ENCODE results near the gene AMPD3. TPM values are rescaled to one million over a fixed set of nuclear protein-coding genes. Genes with fewer than 3 reads are reported as not detected.

The AMPD3 gene
- total RNA-seq, 1 experiment from 2014 or later: 12.5 TPM

DNA sequence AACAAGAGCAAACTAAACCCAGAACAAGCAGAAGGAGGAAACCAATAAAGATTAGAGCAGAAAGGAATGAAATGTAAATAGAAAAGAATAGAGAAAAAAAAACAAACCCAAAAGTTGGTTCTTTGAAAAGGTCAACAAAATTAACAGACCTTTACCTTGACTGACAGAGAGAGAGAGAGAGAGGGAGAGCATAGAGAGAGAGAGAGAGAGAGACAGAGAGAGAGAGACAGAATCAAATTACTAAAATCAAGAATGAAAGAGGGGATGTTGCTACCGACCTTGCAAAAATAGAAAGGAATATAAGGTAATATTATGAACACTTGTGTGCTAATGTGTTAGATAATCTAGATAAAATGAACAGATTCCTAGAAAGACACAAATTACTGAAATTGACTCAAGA is 22.6 kb upstream of the AMPD3 start:
- Histone ChIP-seq H3K4me1 (ENCODE audit: control insufficient read depth, insufficient read depth, low read length) (no peaks in the 10 kb centered on the region), H3K27me3 (ENCODE audit: control insufficient read depth, insufficient read depth, low read length) (peaks cover 3% of the 10 kb centered on the region; the same call in 1 of the 2 replicates), H3K4me3 (ENCODE audit: low read depth in 2 of 2, low read length in 2 of 2) (no peak overlapping the region), H3K36me3 (ENCODE audit: control insufficient read depth, insufficient read depth, low read length) (no peaks in the 10 kb centered on the region), H3K27ac (ENCODE audit: low read length) (no peak overlapping the region), H3K9me3 (ENCODE audit: control insufficient read depth, insufficient read depth, low read depth, low read length) (no peaks in the 10 kb centered on the region)
- no peak for DNase-seq (ENCODE audit: low read depth, low spot score)
- TF ChIP-seq, protein P1, sequence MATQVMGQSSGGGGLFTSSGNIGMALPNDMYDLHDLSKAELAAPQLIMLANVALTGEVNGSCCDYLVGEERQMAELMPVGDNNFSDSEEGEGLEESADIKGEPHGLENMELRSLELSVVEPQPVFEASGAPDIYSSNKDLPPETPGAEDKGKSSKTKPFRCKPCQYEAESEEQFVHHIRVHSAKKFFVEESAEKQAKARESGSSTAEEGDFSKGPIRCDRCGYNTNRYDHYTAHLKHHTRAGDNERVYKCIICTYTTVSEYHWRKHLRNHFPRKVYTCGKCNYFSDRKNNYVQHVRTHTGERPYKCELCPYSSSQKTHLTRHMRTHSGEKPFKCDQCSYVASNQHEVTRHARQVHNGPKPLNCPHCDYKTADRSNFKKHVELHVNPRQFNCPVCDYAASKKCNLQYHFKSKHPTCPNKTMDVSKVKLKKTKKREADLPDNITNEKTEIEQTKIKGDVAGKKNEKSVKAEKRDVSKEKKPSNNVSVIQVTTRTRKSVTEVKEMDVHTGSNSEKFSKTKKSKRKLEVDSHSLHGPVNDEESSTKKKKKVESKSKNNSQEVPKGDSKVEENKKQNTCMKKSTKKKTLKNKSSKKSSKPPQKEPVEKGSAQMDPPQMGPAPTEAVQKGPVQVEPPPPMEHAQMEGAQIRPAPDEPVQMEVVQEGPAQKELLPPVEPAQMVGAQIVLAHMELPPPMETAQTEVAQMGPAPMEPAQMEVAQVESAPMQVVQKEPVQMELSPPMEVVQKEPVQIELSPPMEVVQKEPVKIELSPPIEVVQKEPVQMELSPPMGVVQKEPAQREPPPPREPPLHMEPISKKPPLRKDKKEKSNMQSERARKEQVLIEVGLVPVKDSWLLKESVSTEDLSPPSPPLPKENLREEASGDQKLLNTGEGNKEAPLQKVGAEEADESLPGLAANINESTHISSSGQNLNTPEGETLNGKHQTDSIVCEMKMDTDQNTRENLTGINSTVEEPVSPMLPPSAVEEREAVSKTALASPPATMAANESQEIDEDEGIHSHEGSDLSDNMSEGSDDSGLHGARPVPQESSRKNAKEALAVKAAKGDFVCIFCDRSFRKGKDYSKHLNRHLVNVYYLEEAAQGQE (IDR thresholded peaks at IDR 0.05; ENCODE audit: insufficient read depth in 1 of 2, low read depth in 2 of 2, low read length in 1 of 2): no peak
- TF ChIP-seq TCF7L2 (IDR thresholded peaks at IDR 0.05; ENCODE audit: low read depth, low read length) (no peak), POLR2AphosphoS5 (IDR thresholded peaks at IDR 0.05; ENCODE audit: low read depth, low read length) (no peak), SIN3A (IDR thresholded peaks at IDR 0.05; ENCODE audit: borderline replicate concordance, insufficient read depth, low read depth, low read length) (no peak)
- TF ChIP-seq, protein P2, sequence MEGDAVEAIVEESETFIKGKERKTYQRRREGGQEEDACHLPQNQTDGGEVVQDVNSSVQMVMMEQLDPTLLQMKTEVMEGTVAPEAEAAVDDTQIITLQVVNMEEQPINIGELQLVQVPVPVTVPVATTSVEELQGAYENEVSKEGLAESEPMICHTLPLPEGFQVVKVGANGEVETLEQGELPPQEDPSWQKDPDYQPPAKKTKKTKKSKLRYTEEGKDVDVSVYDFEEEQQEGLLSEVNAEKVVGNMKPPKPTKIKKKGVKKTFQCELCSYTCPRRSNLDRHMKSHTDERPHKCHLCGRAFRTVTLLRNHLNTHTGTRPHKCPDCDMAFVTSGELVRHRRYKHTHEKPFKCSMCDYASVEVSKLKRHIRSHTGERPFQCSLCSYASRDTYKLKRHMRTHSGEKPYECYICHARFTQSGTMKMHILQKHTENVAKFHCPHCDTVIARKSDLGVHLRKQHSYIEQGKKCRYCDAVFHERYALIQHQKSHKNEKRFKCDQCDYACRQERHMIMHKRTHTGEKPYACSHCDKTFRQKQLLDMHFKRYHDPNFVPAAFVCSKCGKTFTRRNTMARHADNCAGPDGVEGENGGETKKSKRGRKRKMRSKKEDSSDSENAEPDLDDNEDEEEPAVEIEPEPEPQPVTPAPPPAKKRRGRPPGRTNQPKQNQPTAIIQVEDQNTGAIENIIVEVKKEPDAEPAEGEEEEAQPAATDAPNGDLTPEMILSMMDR (IDR thresholded peaks at IDR 0.05): no peak
- ChIA-PET CTCF (no interaction called here), POLR2A (no interaction called here)
- no peak for ATAC-seq
- intact Hi-C loops (cut with micrococcal nuclease; ENCODE audit: unreplicated experiment): no loop called here
- BruUV-seq (replicated peaks): no TSS peak
- in situ Hi-C loops (cut with HindIII; ENCODE audit: low pct_unique_long_range_greater_than_20kb, low sequenced_read_pairs): no loop called here

DNA sequence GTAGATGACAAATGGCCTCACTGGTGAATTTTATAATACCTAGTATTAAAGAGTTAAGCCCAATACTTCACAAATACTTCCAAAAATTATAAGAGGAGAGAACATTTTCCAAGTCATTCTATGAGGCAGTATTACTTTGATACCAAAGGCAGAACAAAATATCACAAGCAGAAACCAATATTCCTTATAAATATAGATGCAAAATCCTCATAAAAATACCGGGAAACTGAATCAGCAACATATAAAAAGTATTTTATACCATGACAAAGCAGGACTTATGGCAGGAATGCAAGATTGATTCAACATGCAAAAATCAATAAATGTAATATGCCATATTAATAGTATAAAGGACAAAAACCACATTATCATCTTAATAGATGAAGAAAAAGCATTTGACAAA is 22.1 kb upstream of the AMPD3 start:
- no peak overlapping the region for H3K27ac ChIP-seq (ENCODE audit: low read length)
- no peaks in the 10 kb centered on the region for H3K36me3 ChIP-seq (ENCODE audit: control insufficient read depth, insufficient read depth, low read length)
- ChIA-PET CTCF (no interaction called here), POLR2A (interaction anchor here (1.2 kb wide), 1 partner anchor 695 kb away, joined by 4 read pairs; no protein-coding TSS in a partner anchor)
- intact Hi-C loops (cut with micrococcal nuclease; ENCODE audit: unreplicated experiment): no loop called here
- H3K4me1 ChIP-seq (ENCODE audit: control insufficient read depth, insufficient read depth, low read length): no peaks in the 10 kb centered on the region
- H3K9me3 ChIP-seq (ENCODE audit: control insufficient read depth, insufficient read depth, low read depth, low read length): no peaks in the 10 kb centered on the region
- ATAC-seq (no peak), DNase-seq (ENCODE audit: low read depth, low spot score) (no peak)
- peaks cover 3% of the 10 kb centered on the region; the same call in 1 of the 2 replicates for H3K27me3 ChIP-seq (ENCODE audit: control insufficient read depth, insufficient read depth, low read length)
- in situ Hi-C loops (cut with HindIII; ENCODE audit: low pct_unique_long_range_greater_than_20kb, low sequenced_read_pairs): no loop called here
- no peak for TF ChIP-seq POLR2AphosphoS5 (IDR thresholded peaks at IDR 0.05; ENCODE audit: low read depth, low read length)
- TF ChIP-seq, protein P2 (IDR thresholded peaks at IDR 0.05): no peak
- TF ChIP-seq SIN3A (IDR thresholded peaks at IDR 0.05; ENCODE audit: borderline replicate concordance, insufficient read depth, low read depth, low read length): no peak
- no peak for TF ChIP-seq TCF7L2 (IDR thresholded peaks at IDR 0.05; ENCODE audit: low read depth, low read length)
- TF ChIP-seq, protein P1 (IDR thresholded peaks at IDR 0.05; ENCODE audit: insufficient read depth in 1 of 2, low read depth in 2 of 2, low read length in 1 of 2): no peak
- H3K4me3 ChIP-seq (ENCODE audit: low read depth in 2 of 2, low read length in 2 of 2): no peak overlapping the region
- BruUV-seq (replicated peaks): no TSS peak

Data from Panc1 (cell line).